AG04450 (cell line): ENCODE data around the gene PTPN18. TPM values are rescaled to one million over a fixed set of nuclear protein-coding genes. Genes with fewer than 3 reads are reported as not detected.

Experiments
- CTCF ChIA-PET: fragments of 300-600, 350-600 bp; formaldehyde crosslinking; extraction: SDS; loops from one replicate; lab custom pipeline; 2022; ENCODE audit warnings: antibody characterized with exemption, inconsistent platforms; lab: Charles Lee
- POLR2A ChIA-PET: fragments of 350-600 bp; formaldehyde crosslinking; extraction: SDS; loops from one replicate; lab custom pipeline; 2021; ENCODE audit warnings: antibody characterized with exemption, inconsistent platforms; lab: Yijun Ruan, JAX
- DNase-seq: peaks from one replicate; pipeline ENCODE4 v3.0.0-alpha.2; 2011; ENCODE audit warnings: low read depth, low spot score
- H3K27ac ChIP-seq: one replicate; pipeline ENCODE4 v1.5.1; 2012; ENCODE audit warnings: low read depth, low read length, control low read depth
- H3K27me3 ChIP-seq: one replicate; pipeline ENCODE4 v1.6.0; 2012; ENCODE audit warnings: low read length; ENCODE audit not compliant: control insufficient read depth, insufficient read depth
- H3K4me3 ChIP-seq: 2 replicates; pipeline ENCODE4 v1.5.1; 2011; ENCODE audit warnings: mild to moderate bottlenecking, low read depth, low read length, control low read depth
- H3K9me3 ChIP-seq: 2 replicates; pipeline ENCODE4 v1.5.1; 2012; ENCODE audit warnings: low read length; ENCODE audit not compliant: control insufficient read depth, insufficient read depth
- polyA plus RNA-seq: library from polyadenylated mRNA; depleted of rRNA; stranded (reverse); fragments of >200 nt; gene quantifications from 2 replicates; pipeline ENCODE4 v1.2.3, GENCODE V29; 2011
- TF ChIP-seq, protein P1 (sequence below): IDR thresholded peaks from 2 replicates; pipeline ENCODE4 v1.5.1; 2011; ENCODE audit warnings: low read depth, low read length, control low read depth, inconsistent platforms

The PTPN18 gene
- polyA plus RNA-seq, 1 experiment: 10.1 TPM

DNA sequence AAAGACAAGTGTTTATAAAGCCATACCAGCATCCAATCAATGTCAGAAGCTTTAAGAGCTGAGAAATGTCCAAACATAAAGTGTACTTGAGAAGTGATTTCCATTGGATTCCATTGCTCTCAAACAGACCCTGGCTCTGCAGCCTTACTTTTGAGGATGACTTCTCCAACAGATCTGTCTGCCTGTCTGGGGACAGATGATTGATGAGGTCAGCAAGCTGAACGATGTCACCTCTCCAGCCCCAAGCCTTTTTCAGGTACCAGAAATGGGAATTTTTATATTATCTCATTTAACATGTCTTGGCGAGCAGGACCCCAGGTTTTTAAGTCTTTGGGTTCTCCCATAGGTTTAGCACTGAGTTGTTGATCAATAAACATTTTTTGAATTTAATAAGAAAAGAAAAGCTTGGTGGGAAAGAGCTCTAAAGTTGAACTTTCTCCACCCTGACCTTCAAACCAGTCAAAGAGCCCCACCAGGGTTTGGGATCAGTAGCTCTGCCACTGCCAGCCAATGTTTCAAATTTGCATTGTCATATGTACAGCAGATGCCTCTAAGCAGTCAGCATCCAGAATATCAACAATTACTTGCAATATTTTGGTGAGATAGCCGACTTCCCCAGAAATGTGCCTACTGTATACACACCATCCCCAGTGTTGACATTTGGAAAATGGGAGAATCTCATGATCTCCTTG lies 22.5 kb downstream of the PTPN18 start:
- H3K27me3 ChIP-seq: no peaks in the 10 kb centered on the region
- ChIA-PET CTCF (interaction anchor here (1.0 to 2.7 kb wide), 2 partner anchors 12 to 22 kb away, joined by 3 to 11 read pairs; partner anchors contain the start of gene PTPN18), POLR2A (no interaction called here)
- H3K4me3 ChIP-seq: no peak overlapping the region
- TF ChIP-seq, protein P1, sequence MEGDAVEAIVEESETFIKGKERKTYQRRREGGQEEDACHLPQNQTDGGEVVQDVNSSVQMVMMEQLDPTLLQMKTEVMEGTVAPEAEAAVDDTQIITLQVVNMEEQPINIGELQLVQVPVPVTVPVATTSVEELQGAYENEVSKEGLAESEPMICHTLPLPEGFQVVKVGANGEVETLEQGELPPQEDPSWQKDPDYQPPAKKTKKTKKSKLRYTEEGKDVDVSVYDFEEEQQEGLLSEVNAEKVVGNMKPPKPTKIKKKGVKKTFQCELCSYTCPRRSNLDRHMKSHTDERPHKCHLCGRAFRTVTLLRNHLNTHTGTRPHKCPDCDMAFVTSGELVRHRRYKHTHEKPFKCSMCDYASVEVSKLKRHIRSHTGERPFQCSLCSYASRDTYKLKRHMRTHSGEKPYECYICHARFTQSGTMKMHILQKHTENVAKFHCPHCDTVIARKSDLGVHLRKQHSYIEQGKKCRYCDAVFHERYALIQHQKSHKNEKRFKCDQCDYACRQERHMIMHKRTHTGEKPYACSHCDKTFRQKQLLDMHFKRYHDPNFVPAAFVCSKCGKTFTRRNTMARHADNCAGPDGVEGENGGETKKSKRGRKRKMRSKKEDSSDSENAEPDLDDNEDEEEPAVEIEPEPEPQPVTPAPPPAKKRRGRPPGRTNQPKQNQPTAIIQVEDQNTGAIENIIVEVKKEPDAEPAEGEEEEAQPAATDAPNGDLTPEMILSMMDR: no peak
- H3K27ac ChIP-seq: no peak overlapping the region
- H3K9me3 ChIP-seq: no peaks in the 10 kb centered on the region
- DNase-seq: no peak

DNA sequence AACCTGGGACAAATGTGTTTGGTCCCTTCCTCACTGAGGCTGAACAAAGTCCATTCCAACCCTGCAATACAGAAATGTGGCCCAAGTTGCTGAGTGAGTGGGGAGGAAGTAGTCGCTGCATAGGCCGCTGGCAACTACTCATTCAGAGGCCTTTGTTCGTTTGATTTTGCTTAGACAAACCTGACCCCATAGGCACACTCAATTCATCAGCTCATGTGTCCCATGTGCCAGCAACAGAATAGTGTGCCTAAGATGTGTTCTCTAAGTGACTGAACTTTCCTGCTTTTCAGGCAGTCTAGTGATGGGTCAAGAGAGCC lies 23.0 kb downstream of the PTPN18 start:
- POLR2A ChIA-PET: no interaction called here
- H3K27ac ChIP-seq: no peak overlapping the region
- CTCF ChIA-PET: interaction anchor here (1.0 to 2.7 kb wide), 2 partner anchors 12 to 23 kb away, joined by 3 to 11 read pairs; partner anchors contain the start of gene PTPN18
- H3K4me3 ChIP-seq: no peak overlapping the region
- H3K9me3 ChIP-seq: no peaks in the 10 kb centered on the region
- DNase-seq: no peak
- TF ChIP-seq, protein P1: no peak
- no peaks in the 10 kb centered on the region for H3K27me3 ChIP-seq

DNA sequence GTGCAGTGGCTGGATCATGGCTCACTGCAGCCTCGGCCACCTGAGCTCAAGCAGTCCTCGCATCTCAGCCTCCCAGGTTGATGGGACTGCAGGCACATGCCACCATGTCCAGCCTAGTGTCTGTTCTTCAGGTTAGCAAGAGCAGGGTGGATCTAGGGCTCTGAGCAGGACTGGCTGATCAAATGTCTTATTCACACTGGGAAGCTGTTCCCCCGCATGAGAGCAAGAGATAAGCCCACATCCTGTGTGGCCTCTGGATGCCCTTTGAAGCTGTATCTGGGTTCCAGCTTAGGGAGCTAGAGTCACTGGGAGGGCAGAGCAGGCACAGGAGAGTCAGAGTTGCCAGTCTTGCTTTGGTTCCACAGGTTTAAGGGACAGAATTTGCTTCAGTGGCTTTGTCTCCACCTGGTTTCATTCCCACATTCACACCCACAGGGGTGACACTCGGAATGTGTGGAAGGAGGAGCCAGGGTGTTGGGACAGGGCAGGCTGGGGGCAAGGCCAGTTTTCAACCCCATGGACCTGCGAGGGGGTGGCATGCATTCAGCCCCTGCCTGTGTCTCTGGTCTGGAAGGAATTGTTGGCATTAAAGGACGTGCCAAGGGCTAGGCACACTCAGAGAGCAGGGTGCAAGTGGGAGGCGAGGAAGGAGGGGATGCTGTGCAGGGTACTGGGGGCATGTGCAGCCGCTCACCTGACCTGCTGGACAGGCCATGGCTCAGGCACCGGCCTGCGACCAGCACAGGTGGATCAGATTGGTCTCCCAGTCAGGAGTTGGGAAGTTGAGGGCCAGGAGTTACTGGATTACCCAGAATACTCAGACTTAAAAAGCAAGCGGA lies 24.5 kb downstream of the PTPN18 start:
- no peak overlapping the region for H3K27ac ChIP-seq
- TF ChIP-seq, protein P1: no peak
- CTCF ChIA-PET: no interaction called here

DNA sequence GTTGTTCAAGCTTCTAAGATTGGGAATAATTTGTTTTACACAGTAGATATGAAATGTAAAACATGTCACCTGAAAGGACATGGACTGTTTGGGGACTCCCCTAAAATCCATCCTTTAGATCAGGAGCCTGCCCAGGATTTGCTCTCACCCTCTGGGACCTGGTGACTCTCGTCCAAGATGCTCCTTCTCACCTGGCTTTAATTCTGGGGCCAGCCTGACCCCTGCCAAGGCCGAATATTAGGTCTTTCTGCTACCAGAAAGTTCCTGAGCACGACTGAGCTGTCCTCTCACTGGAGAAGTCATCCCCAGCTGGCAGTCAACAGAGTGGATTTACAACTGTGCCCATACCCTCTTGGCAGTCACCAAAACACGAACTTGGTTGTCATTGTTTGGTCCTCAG lies 25.3 kb downstream of the PTPN18 start:
- ChIA-PET POLR2A (no interaction called here), CTCF (interaction anchor here (1.3 kb wide), 1 partner anchor 8 kb away, joined by 3 read pairs; no protein-coding TSS in a partner anchor)
- no peak for DNase-seq
- no peaks in the 10 kb centered on the region for H3K9me3 ChIP-seq
- H3K27me3 ChIP-seq: no peaks in the 10 kb centered on the region
- TF ChIP-seq, protein P1: no peak
- no peak overlapping the region for H3K27ac ChIP-seq
- no peak overlapping the region for H3K4me3 ChIP-seq

More for the DNA sequence above, 24.5 kb downstream of the PTPN18 start:
- no peak for DNase-seq
- Histone ChIP-seq H3K9me3 (no peaks in the 10 kb centered on the region), H3K4me3 (no peak overlapping the region), H3K27me3 (no peaks in the 10 kb centered on the region)
- POLR2A ChIA-PET: no interaction called here

DNA sequence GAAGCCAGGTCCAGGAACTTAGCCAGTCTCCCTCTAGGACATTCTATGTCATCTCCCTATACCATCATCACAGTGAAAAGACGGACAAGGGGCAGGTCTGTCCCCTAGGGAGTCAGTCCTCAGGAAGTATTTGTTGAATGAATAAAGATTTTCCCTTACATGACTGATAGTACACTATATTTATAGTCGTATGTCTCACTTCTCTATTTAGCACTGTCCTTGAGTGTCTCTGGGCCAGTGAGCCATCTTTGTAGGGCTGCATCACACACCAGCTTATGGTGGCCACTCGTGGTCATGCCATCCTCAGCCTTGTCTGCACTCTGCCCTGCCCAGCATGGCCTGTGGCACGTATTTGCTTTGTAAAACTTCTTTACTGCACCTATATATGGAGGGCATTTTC lies 25.8 kb downstream of the PTPN18 start:
- CTCF ChIA-PET: interaction anchor here (0.7 to 1.3 kb wide), 2 partner anchors 8 to 48 kb away, joined by 3 read pairs; no protein-coding TSS in a partner anchor
- TF ChIP-seq, protein P1: no peak
- H3K4me3 ChIP-seq: no peak overlapping the region
- H3K27me3 ChIP-seq: no peaks in the 10 kb centered on the region
- no peak overlapping the region for H3K27ac ChIP-seq
- POLR2A ChIA-PET: no interaction called here
- no peak for DNase-seq
- H3K9me3 ChIP-seq: no peaks in the 10 kb centered on the region
